Esophagus muscularis mucosa (tissue), 4 donors: ENCODE results near the gene AKT1.

Experiments used
- CTCF ChIP-seq, 3 experiments: fragments of 200-600 bp in 2 of 3; fragments of 450-650 bp in 1 of 3; sonication (generic) in 2 of 3; IDR thresholded peaks; one replicate each; pipeline ENCODE4 v1.5.1; 2017 to 2019; ENCODE audit warnings: antibody characterized with exemption in 3 of 3, mild to moderate bottlenecking in 2 of 3, moderate library complexity in 1 of 3
- EP300 ChIP-seq: sonication (generic); formaldehyde crosslinking; IDR thresholded peaks from one replicate; pipeline ENCODE4 v1.6.1; 2017; ENCODE audit warnings: antibody characterized with exemption
- POLR2A ChIP-seq: fragments of 450-650 bp; IDR thresholded peaks from one replicate; pipeline ENCODE4 v1.6.1; 2017; ENCODE audit warnings: antibody characterized with exemption, moderate library complexity, mild to moderate bottlenecking, low read depth
- POLR2AphosphoS5 ChIP-seq, 2 donors: sonication (generic); formaldehyde crosslinking; IDR thresholded peaks; one replicate each; pipeline ENCODE4 v1.6.1; 2017; ENCODE audit warnings: antibody characterized with exemption in 2 of 2

DNA sequence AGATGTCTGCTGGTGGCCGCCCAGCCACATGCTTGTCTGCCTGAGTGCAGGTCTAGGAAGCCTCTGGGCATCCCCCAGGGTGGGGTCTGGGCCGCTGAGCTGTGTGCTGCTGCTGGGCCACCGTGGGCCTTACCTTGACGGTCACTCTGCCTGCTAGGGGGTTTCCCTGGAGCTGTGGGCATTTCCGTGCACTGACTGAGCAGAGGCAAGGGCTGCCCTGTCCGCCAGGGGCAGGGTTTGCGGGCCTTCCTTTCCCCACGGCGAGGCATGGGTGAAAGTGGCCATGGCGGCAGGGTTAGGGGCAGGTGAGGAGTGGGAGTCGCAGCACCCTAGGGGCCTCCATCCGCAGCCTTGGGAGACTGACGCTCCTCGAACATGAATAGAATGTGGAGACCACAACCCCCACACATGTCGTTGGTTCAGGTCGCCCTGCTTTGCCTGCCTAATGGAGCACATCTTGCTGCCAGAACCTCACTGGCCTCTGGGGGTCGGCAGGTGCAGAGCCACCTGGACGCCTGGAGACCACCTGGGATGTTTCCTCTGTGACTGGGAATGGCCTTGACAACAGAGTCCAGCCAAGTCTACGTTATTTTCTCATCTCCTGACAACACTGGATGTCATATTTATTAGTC lies 7.8 kb upstream of the AKT1 start:
- TF ChIP-seq CTCF (IDR thresholded peaks at IDR 0.05) (no peak), POLR2AphosphoS5 (IDR thresholded peaks at IDR 0.05) (no peak), POLR2A (no peak), EP300 (no peak)
